CD14-positive monocyte (primary cell): Measurements from ENCODE around the gene TNFAIP2. TPM values are rescaled to one million over a fixed set of nuclear protein-coding genes. Genes with fewer than 3 reads are reported as not detected.

Experiments used
- DNase-seq, 3 donors: peaks; one replicate each; pipeline ENCODE4 v3.0.0-alpha.2; 2011 to 2022
- H2AFZ ChIP-seq: 2 replicates; pipeline ENCODE4 v1.6.0; 2012; ENCODE audit warnings: mild to moderate bottlenecking, low read depth, low read length, inconsistent platforms; ENCODE audit not compliant: insufficient read depth, poor library complexity, severe bottlenecking
- H3K27ac ChIP-seq, 2 donors: 1 replicate in 1 of 2; 2 replicates in 1 of 2; pipeline ENCODE4 v1.5.1; 2012 to 2013; ENCODE audit warnings: low read length in 2 of 2, control low read depth in 1 of 2, inconsistent platforms in 1 of 2, low read depth in 1 of 2, mild to moderate bottlenecking in 1 of 2
- H3K27me3 ChIP-seq, 2 donors: one replicate each; pipeline versions ENCODE4 v1.6.0 to v1.6.1; 2011 to 2013; ENCODE audit warnings: low read length in 2 of 2; ENCODE audit not compliant: control insufficient read depth in 2 of 2, insufficient read depth in 2 of 2
- H3K36me3 ChIP-seq, 2 donors: replicated peaks in 1 of 2; 1 replicate in 1 of 2; 2 replicates in 1 of 2; pipeline versions ENCODE4 v1.5.1 to v1.6.1; 2012 to 2013; ENCODE audit warnings: low read length in 2 of 2, control low read depth in 1 of 2, inconsistent platforms in 1 of 2, mild to moderate bottlenecking in 1 of 2; ENCODE audit not compliant: insufficient read depth in 2 of 2, control insufficient read depth in 1 of 2
- H3K4me1 ChIP-seq, 2 donors: 1 replicate in 1 of 2; 2 replicates in 1 of 2; pipeline versions ENCODE4 v1.5.1 to v1.6.1; 2012 to 2013; ENCODE audit warnings: low read length in 2 of 2, control low read depth in 1 of 2, inconsistent platforms in 1 of 2, mild to moderate bottlenecking in 1 of 2, moderate library complexity in 1 of 2; ENCODE audit not compliant: insufficient read depth in 2 of 2, control insufficient read depth in 1 of 2
- H3K4me2 ChIP-seq: replicated peaks from 2 replicates; pipeline ENCODE3; 2012; ENCODE audit warnings: low read length, moderate library complexity, mild to moderate bottlenecking; ENCODE audit not compliant: poor library complexity, severe bottlenecking; ENCODE audit errors: extremely low read depth
- H3K4me3 ChIP-seq, 3 experiments: fragments of 200-600 bp in 1 of 3; sonication (generic) in 1 of 3; replicated peaks in 1 of 3; 1 replicate in 2 of 3; 2 replicates in 1 of 3; pipeline ENCODE4 v1.5.1; 2011 to 2013; ENCODE audit warnings: low read length in 3 of 3, mild to moderate bottlenecking in 3 of 3, control low read depth in 2 of 3, low read depth in 2 of 3, inconsistent platforms in 1 of 3, moderate library complexity in 1 of 3
- H3K79me2 ChIP-seq: 2 replicates; pipeline ENCODE4 v1.6.0; 2012; ENCODE audit warnings: mild to moderate bottlenecking, control low read depth, inconsistent platforms, low read length, moderate library complexity; ENCODE audit not compliant: insufficient read depth
- H3K9ac ChIP-seq: 2 replicates; pipeline ENCODE4 v1.6.0; 2017; ENCODE audit warnings: low read length, mild to moderate bottlenecking; ENCODE audit not compliant: insufficient read depth, poor library complexity, severe bottlenecking
- H3K9me3 ChIP-seq, 2 donors: replicated peaks in 1 of 2; 1 replicate in 1 of 2; 2 replicates in 1 of 2; pipeline versions ENCODE4 v1.5.1 to v1.6.1; 2012 to 2013; ENCODE audit warnings: low read length in 2 of 2, control low read depth in 1 of 2; ENCODE audit not compliant: control insufficient read depth in 1 of 2, insufficient read depth in 1 of 2
- H4K20me1 ChIP-seq: 2 replicates; pipeline ENCODE4 v1.6.0; 2012; ENCODE audit warnings: mild to moderate bottlenecking, low read length, control low read depth, moderate library complexity; ENCODE audit not compliant: insufficient read depth
- H3K27ac Mint-ChIP-seq, 7 donors: one replicate each; pipeline ENCODE4 v1.8.0; 2020; ENCODE audit warnings: mild to moderate bottlenecking in 7 of 7, mixed read lengths in 7 of 7, moderate library complexity in 6 of 7, inconsistent platforms in 2 of 7
- H3K27me3 Mint-ChIP-seq, 3 donors: one replicate each; pipeline ENCODE4 v1.8.0; 2021 to 2022; ENCODE audit warnings: low read depth in 3 of 3, mild to moderate bottlenecking in 3 of 3, mixed read lengths in 3 of 3, moderate library complexity in 3 of 3, inconsistent platforms in 1 of 3
- H3K36me3 Mint-ChIP-seq, 2 donors: one replicate each; pipeline ENCODE4 v1.8.0; 2020; ENCODE audit warnings: mixed read lengths in 2 of 2, inconsistent platforms in 1 of 2, mild to moderate bottlenecking in 1 of 2
- H3K4me1 Mint-ChIP-seq: one replicate; pipeline ENCODE4 v1.8.0; 2020; ENCODE audit warnings: mild to moderate bottlenecking, mixed read lengths
- H3K4me3 Mint-ChIP-seq, 2 donors: one replicate each; pipeline ENCODE4 v1.8.0; 2020; ENCODE audit warnings: mild to moderate bottlenecking in 2 of 2, mixed read lengths in 2 of 2, moderate library complexity in 1 of 2
- H3K9me3 Mint-ChIP-seq, 7 donors: one replicate each; pipeline ENCODE4 v1.8.0; 2020 to 2022; ENCODE audit warnings: mixed read lengths in 7 of 7, mild to moderate bottlenecking in 6 of 7, moderate library complexity in 6 of 7, inconsistent platforms in 2 of 7
- WGBS: methylation state at CpG from one replicate; pipeline ENCODE4 v1.1.5; 2013; ENCODE audit warnings: missing lambda C conversion rate; ENCODE audit not compliant: insufficient coverage; 5-methylcytosine and 5-hydroxymethylcytosine counted together
- intact Hi-C, 2 donors: fragments of 100-400 bp; cut with micrococcal nuclease; formaldehyde crosslinking; loops; one replicate each; pipeline versions ENCODE4 v1.15.0 to v1.15.1; 2023
- polyA minus RNA-seq: library from RNA; depleted of rRNA, polyadenylated mRNA; stranded (reverse); fragments of >200 nt; gene quantifications from 2 replicates; pipeline ENCODE4 v1.2.3, GENCODE V29; 2012
- polyA plus RNA-seq, 3 donors: library from polyadenylated mRNA; depleted of rRNA in 1 of 3; unstranded in 2 of 3; stranded (reverse) in 1 of 3; fragments of 300-500 nt in 2 of 3; fragments of >200 nt in 1 of 3; fragmentation: Illumina TruSeq in 2 of 3; gene quantifications; 1 replicate in 2 of 3; 2 replicates in 1 of 3; pipeline ENCODE4 v1.2.3, GENCODE V29; 2012 to 2021
- total RNA-seq, 12 experiments: library from RNA in 1 of 12; stranded (reverse) in 1 of 12; fragments of 120-200 nt in 1 of 12; gene quantifications; one replicate each; pipeline ENCODE4 v1.2.4 and lab custom pipeline; 2013 to 2026; ENCODE audit warnings: mixed read lengths in 6 of 12, inconsistent platforms in 1 of 12
- TF ChIP-seq, protein P1 (sequence below): fragments of 200-600 bp; IDR thresholded peaks from one replicate; pipeline ENCODE4 v1.8.0; 2022; ENCODE audit warnings: antibody characterized with exemption, mild to moderate bottlenecking

Gene TNFAIP2, protein sequence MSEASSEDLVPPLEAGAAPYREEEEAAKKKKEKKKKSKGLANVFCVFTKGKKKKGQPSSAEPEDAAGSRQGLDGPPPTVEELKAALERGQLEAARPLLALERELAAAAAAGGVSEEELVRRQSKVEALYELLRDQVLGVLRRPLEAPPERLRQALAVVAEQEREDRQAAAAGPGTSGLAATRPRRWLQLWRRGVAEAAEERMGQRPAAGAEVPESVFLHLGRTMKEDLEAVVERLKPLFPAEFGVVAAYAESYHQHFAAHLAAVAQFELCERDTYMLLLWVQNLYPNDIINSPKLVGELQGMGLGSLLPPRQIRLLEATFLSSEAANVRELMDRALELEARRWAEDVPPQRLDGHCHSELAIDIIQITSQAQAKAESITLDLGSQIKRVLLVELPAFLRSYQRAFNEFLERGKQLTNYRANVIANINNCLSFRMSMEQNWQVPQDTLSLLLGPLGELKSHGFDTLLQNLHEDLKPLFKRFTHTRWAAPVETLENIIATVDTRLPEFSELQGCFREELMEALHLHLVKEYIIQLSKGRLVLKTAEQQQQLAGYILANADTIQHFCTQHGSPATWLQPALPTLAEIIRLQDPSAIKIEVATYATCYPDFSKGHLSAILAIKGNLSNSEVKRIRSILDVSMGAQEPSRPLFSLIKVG
- 937 TPM for total RNA-seq (2013)
- polyA plus RNA-seq (1,000 to 10,000 TPM in 1 of 3 donors, 10 to 100 TPM in 2; 41.5 to 1,807 (median 50.8) TPM), polyA minus RNA-seq (500 and 710 TPM in 2 replicates), total RNA-seq (lab: John Stamatoyannopoulos, UW) (925 to 2,446 (median 1,458) reads per million in 11 experiments)

DNA sequence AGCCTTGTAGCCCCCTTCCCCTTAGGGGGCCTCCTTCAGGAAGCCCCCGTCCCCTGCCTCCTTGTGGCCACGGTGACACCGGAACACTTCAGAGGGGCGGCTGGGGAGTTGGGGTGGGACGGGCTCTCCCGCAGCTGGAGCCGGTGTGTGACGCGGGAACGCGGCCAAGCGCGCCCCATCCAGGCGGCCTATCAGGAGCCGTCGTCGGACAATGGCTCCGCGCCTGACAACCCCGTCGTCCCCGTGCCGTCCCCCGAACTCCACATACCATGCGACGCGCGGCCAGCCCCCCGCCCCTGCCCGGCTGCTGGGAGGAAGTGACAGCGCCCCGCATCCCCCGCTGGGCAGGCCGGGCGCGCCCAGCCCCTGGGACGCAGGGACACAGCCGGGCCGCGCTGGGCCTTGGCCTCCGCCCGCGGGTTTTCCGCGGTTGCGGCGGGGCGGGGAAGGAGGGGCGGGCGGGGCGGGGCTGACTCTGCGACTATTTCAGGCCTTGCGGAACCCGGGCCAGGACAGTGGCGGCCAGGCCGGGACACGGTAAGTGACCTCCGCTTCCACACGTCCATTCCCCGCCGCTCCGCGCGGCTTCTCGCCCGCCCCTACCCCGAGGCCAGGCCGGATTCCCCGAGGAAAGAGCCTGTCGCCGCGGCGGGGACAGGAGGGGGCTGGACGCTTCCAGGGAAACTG is at the start of gene TNFAIP2:
TSS of gene TNFAIP2 (plus strand) at position 515 of the 687 bp plus-strand sequence. CDS start 2,997 bp downstream, outside the sequence.
- peak within 1 kb of the TSS; percentile 95 for H3K9ac ChIP-seq
- Mint-ChIP-seq H3K9me3 (peaks cover 0 to 2% (median 0%) of the 10 kb centered on the region in 7 donors), H3K36me3 (peaks cover 23 to 35% of the 10 kb centered on the region in 2 donors), H3K4me3 (peak within 1 kb of the TSS; percentile 95 to 98), H3K4me1 (peaks cover 64% of the 10 kb centered on the region), H3K27me3 (peaks cover 0 to 2% (median 0%) of the 10 kb centered on the region in 3 donors), H3K27ac (peak within 1 kb of the TSS; percentile 96 to 99 (median 98))
- H3K27ac ChIP-seq = peak within 1 kb of the TSS; percentile 99
- peak within 1 kb of the TSS; percentile 84 for H3K4me2 ChIP-seq
- peaks cover 75 to 90% of the 10 kb centered on the region in 2 donors for H3K4me1 ChIP-seq
- H3K27me3 ChIP-seq = no peaks in the 10 kb centered on the region
- intact Hi-C loops = loop anchor here in 1 of 2 donors (2.0 kb wide), 1 partner anchor 18 kb away; no protein-coding TSS in a partner anchor
- H3K36me3 ChIP-seq = peaks cover 26 to 30% of the 10 kb centered on the region in 2 donors
- H4K20me1 ChIP-seq = peaks cover 45% of the 10 kb centered on the region
- peaks cover 65% of the 10 kb centered on the region for H3K79me2 ChIP-seq
- H2AFZ ChIP-seq = peak within 1 kb of the TSS; percentile 66
- no peaks in the 10 kb centered on the region for H3K9me3 ChIP-seq
- TF ChIP-seq, protein P1, sequence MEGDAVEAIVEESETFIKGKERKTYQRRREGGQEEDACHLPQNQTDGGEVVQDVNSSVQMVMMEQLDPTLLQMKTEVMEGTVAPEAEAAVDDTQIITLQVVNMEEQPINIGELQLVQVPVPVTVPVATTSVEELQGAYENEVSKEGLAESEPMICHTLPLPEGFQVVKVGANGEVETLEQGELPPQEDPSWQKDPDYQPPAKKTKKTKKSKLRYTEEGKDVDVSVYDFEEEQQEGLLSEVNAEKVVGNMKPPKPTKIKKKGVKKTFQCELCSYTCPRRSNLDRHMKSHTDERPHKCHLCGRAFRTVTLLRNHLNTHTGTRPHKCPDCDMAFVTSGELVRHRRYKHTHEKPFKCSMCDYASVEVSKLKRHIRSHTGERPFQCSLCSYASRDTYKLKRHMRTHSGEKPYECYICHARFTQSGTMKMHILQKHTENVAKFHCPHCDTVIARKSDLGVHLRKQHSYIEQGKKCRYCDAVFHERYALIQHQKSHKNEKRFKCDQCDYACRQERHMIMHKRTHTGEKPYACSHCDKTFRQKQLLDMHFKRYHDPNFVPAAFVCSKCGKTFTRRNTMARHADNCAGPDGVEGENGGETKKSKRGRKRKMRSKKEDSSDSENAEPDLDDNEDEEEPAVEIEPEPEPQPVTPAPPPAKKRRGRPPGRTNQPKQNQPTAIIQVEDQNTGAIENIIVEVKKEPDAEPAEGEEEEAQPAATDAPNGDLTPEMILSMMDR = no peak
- WGBS = under 1% methylated on average over 70 of the region's 74 CpGs
- DNase-seq = peak; percentile 66 to 91 (median 74)
- H3K4me3 ChIP-seq = peak within 1 kb of the TSS; percentile 70 to 95 (median 95)
